HG02678 (cell line): ENCODE data around the gene PLA2G4D.

Source experiments
- ATAC-seq: cut with Tn5 transposase; IDR thresholded peaks from one replicate; pipeline ENCODE4 v1.9.1; 2021; ENCODE audit warnings: mild to moderate bottlenecking, moderate library complexity; ENCODE audit not compliant: unreplicated experiment

Gene PLA2G4D

DNA sequence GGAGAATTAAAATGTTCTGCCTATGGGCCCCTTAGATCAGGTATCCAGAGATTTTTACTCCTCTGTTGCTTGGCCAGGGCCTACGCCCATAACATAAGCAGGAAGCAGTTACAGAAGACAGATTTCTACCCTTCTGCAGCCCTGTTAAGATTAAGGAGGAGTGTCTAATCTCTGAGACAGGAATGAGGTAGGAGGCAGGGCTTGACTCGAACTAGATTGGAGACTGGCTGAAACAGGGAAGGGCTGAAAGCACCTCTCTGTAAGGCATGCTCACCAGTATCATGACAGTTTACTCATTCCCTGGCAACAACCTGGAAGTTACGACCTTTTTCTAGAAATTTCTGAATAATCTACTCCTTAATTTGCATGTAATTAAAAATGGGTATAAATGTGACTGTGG, 16.7 kb downstream of the PLA2G4D start:
- ATAC-seq = no peak

- no peak for ATAC-seq
Measured at GRCh38 chr15:42073418-42073817, 20.9 kb downstream of the PLA2G4D start.

- no peak for ATAC-seq
Measured at GRCh38 chr15:42072141-42072685, 22.1 kb downstream of the PLA2G4D start.

GRCh38 chr15:42071717-42072116, 22.6 kb downstream of the PLA2G4D start:
- ATAC-seq = no peak

DNA sequence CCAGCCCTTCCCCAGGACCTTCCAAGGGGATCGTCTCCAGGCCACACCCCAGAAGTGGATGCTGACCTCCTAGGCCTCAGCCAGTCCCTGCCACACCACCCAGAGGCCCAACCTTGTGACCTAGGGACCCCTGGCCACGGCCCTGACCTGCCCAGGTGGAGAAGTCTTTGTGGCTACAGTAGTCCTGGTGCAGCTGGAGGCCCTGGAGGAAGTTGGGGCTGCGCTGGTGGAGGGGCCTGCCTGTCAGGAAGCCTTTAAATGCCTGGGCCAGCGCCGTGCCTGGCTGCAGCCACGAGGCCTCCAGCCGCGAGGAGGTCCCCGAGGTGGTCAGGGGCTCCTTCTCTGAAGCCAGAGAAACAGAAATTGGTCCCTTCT, 23.4 kb downstream of the PLA2G4D start:
- no peak for ATAC-seq

GRCh38 chr15:42070279-42070975, 23.9 kb downstream of the PLA2G4D start:
- ATAC-seq = no peak

- no peak for ATAC-seq
Measured at GRCh38 chr15:42069496-42070278, 24.7 kb downstream of the PLA2G4D start.

GRCh38 chr15:42069025-42069424, 25.3 kb downstream of the PLA2G4D start:
- no peak for ATAC-seq

GRCh38 chr15:42068601-42069000, 25.8 kb downstream of the PLA2G4D start:
- no peak for ATAC-seq

- ATAC-seq = no peak
Measured at GRCh38 chr15:42066764-42067415, 27.5 kb downstream of the PLA2G4D start.

DNA sequence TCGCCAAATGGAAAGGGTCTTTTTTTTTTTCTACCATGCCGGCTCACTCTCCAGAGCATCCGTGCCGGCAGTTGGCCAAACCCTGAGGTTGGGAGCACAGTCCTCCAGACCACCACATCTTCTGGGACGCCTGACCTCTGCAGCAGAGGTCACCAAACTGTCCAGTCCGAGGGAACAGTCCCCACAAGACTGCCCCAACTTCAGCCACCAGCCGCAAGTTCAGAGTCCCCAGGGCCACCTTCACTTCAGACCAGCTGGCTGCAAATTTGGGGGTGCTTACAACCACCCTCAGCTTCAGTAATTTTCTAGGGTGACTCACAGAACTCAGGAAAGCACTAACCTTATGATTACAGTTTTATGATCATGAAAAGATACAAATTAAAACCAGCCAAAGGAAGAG, 28.9 kb downstream of the PLA2G4D start:
- no peak for ATAC-seq

- no peak for ATAC-seq
Measured at GRCh38 chr15:42065033-42065432, 29.3 kb downstream of the PLA2G4D start.

DNA sequence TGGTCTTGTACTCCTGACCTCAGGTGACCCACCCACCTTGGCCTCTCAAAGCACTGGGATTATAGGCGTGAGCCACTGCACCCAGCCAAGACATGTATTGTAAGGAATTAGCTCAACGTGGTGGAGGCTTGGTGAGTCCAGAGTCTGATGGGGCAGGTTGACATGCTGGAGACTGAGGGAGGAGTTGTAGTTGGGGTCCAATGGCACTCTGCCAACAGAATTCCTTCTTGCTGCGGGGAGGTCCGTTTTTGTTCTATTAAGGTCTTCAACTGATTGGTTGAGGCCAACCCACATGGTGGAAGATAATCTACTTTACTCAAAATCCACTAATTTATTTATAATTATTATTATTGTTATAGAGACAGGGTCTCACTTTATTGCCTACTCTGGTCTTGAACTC, 30.1 kb downstream of the PLA2G4D start:
- ATAC-seq = no peak

DNA sequence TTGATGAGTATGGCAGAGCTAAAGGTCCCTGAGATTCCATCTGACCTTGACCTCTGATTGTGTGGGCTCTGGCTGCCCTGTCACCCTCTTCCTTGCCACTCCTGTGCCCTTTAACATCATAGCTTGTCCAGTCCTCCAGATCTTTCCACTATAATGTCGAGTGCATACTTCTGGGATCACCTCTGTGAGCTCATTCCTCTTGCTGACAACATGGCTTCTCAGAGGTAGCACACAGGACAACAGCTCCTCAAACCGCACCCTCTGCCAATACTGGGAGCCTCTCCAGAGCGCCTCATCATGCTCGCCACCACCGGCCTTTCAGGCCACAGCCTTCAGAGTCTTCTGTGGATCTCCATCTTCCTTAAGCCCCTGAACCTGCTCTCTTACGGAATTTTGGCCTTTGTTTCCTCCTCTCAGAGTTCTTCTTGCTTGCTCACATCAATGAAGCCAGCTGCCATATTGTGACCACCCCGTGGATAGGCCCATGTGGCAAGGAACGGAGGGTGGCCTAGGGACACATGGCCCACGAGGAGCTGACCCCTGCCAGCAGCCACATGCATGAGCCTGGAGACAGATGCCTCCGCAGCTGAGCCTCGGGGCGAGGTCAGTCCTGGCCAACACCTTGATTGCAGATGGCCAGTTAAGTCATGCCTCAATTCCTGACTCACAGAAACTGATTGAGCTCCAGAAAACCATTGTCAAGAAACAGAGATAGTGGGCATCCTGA, 31.1 kb downstream of the PLA2G4D start:
- ATAC-seq = no peak

GRCh38 chr15:42062284-42062806, 32.0 kb downstream of the PLA2G4D start:
- no peak for ATAC-seq

DNA sequence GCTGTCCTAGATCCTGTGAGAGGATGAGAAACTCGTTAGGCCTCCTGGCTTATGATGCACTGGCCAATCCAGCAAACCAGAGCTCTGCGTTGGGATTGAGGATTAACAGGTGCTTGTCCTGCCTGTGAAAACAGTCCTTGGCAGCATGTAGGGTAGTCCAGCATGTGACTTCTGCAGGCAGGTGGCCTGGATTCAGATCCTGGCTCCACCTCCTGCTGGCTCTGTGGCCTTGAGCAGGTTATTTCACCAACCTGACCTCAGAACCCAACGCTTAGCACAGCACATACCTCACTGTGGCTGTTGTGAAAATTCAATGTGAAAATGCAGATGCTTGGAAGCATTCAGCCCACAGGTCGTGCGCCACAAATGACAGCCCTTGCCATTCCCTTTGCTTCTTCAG, 33.6 kb downstream of the PLA2G4D start:
- ATAC-seq = no peak

DNA sequence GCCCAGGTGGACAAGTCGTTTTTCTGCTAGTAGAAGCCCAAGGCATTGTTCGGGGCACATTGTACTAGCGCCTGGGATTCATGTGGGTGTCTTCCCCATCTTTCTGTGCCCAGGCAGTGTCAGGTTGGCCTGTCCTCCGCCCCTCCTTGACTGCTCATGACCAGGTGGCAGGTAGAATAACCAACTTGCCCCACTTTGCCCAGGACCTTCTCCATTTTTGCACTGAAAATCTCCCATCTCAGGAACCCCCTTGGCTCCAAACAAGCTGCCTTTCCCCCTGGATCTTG, 33.9 kb downstream of the PLA2G4D start:
- no peak for ATAC-seq

- ATAC-seq = no peak
Measured at GRCh38 chr15:42059661-42060476, 34.5 kb downstream of the PLA2G4D start.

DNA sequence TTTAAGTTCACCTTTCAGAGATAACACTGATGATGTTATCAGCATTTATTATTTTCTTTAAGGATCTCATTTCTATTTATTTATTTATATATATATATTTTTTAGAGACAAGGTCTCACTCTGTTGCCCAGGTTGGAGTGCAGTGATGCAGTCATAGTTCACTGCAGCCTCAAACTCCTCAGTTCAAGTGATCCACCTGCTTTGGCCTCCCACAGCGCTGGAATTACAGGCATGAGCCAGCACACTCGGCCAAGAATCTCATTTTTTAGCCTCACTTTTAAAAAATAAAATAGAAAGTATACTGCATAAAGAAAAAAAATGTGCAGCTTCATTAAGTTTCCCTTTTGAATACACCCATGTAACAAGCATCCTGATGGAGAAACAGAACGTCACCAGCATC, 35.6 kb downstream of the PLA2G4D start:
- ATAC-seq = no peak
